Panc1 (cell line): ENCODE data around the gene HTT. TPM values are rescaled to one million over a fixed set of nuclear protein-coding genes. Genes with fewer than 3 reads are reported as not detected.
A peak's percentile ranks its signal among the peaks of the same experiment; 100 is the strongest.

Source experiments
- ATAC-seq: fragments of 200-7000 bp; cut with Tn5 transposase; 2 replicates; pipeline ENCODE4 v1.9.1; 2020; ENCODE audit warnings: mild to moderate bottlenecking, moderate library complexity
- BruUV-seq: library from RNA; stranded (reverse); fragments of 400-500 nt; replicated peaks from 2 replicates; lab custom pipeline; 2021; lab: Mats Ljungman, UMichigan
- CTCF ChIA-PET: fragments of 300-600 bp; sonication (Branson Sonifier 250); formaldehyde crosslinking; loops from one replicate; lab custom pipeline; 2022; ENCODE audit warnings: antibody characterized with exemption; lab: Charles Lee
- POLR2A ChIA-PET: fragments of 300-600 bp; sonication (Branson Sonifier 250); formaldehyde crosslinking; loops from one replicate; lab custom pipeline; 2022; ENCODE audit warnings: antibody characterized with exemption; lab: Charles Lee
- DNase-seq: peaks from one replicate; pipeline ENCODE4 v3.0.0-alpha.2; 2010; ENCODE audit warnings: low read depth, low spot score
- H3K27ac ChIP-seq: 2 replicates; pipeline ENCODE4 v1.5.1; 2011; ENCODE audit warnings: mild to moderate bottlenecking, low read length, inconsistent platforms
- H3K27me3 ChIP-seq: fragments of 200-500 bp; sonication (Bioruptor generic); 2 replicates; pipeline ENCODE4 v1.6.0; 2014; ENCODE audit warnings: low read length, inconsistent platforms; ENCODE audit not compliant: control insufficient read depth, insufficient read depth
- H3K36me3 ChIP-seq: fragments of 200-500 bp; sonication (Bioruptor generic); 2 replicates; pipeline ENCODE4 v1.5.1; 2014; ENCODE audit warnings: inconsistent platforms, mild to moderate bottlenecking, low read length, moderate library complexity; ENCODE audit not compliant: control insufficient read depth, insufficient read depth
- H3K4me1 ChIP-seq: 2 replicates; pipeline ENCODE4 v1.5.1; 2011; ENCODE audit warnings: inconsistent platforms, mild to moderate bottlenecking, low read length, moderate library complexity; ENCODE audit not compliant: control insufficient read depth, insufficient read depth
- H3K4me3 ChIP-seq, 2 experiments: 2 replicates each; pipeline ENCODE4 v1.5.1; 2011 to 2012; ENCODE audit warnings: low read depth in 2 of 2, low read length in 2 of 2, mild to moderate bottlenecking in 2 of 2, inconsistent platforms in 1 of 2, moderate library complexity in 1 of 2
- H3K9me3 ChIP-seq: fragments of 200-500 bp; sonication (Bioruptor generic); 2 replicates; pipeline ENCODE4 v1.5.1; 2014; ENCODE audit warnings: low read depth, mild to moderate bottlenecking, inconsistent platforms, low read length, moderate library complexity; ENCODE audit not compliant: control insufficient read depth, insufficient read depth
- CTCF ChIP-seq: fragments of 450-650 bp; IDR thresholded peaks from 2 replicates; pipeline ENCODE4 v1.5.1; 2017; ENCODE audit warnings: mild to moderate bottlenecking
- POLR2AphosphoS5 ChIP-seq: IDR thresholded peaks from 2 replicates; pipeline ENCODE4 v1.6.1; 2012; ENCODE audit warnings: mild to moderate bottlenecking, low read depth, low read length, moderate library complexity
- REST ChIP-seq, 2 experiments: IDR thresholded peaks; 2 replicates each; pipeline ENCODE4 v1.6.1; 2011 to 2012; ENCODE audit warnings: low read depth in 2 of 2, control low read depth in 1 of 2, low read length in 1 of 2, mild to moderate bottlenecking in 1 of 2, moderate library complexity in 1 of 2; ENCODE audit not compliant: insufficient read depth in 1 of 2
- SIN3A ChIP-seq: IDR thresholded peaks from 2 replicates; pipeline ENCODE4 v1.6.1; 2012; ENCODE audit warnings: low read depth, mild to moderate bottlenecking, low read length, moderate library complexity, borderline replicate concordance; ENCODE audit not compliant: insufficient read depth
- TCF7L2 ChIP-seq: IDR thresholded peaks from 2 replicates; pipeline ENCODE4 v1.6.1; 2011; ENCODE audit warnings: mild to moderate bottlenecking, low read depth, low read length, inconsistent platforms
- in situ Hi-C: cut with HindIII; loops from 2 replicates; pipeline ENCODE4 v1.10.0; 2016; ENCODE audit warnings: low sequenced_read_pairs, low pct_unique_long_range_greater_than_20kb
- intact Hi-C: fragments of 100-400 bp; cut with micrococcal nuclease; formaldehyde crosslinking; loops from one replicate; pipeline ENCODE4 v1.10.0; 2022; ENCODE audit not compliant: unreplicated experiment
- total RNA-seq: library from RNA; stranded (reverse); gene quantifications from one replicate; pipeline ENCODE4 v1.2.1, GENCODE V29; 2021; ENCODE audit not compliant: unreplicated experiment

Gene HTT
- total RNA-seq, 1 experiment from 2014 or later: 24.7 TPM

- CTCF ChIA-PET: no interaction called here
- TF ChIP-seq POLR2AphosphoS5 (no peak), TCF7L2 (no peak), REST (IDR thresholded peaks at IDR 0.05; ENCODE audit: insufficient read depth in 1 of 2, low read depth in 2 of 2, low read length in 1 of 2) (no peak), CTCF (no peak), SIN3A (no peak)
- no TSS peak for BruUV-seq
- H3K4me3 ChIP-seq: no peak overlapping the region
- no peak for DNase-seq
- ATAC-seq: no peak
- intact Hi-C loops: no loop called here
- no peaks in the 10 kb centered on the region; the same call in 1 of the 2 replicates for H3K36me3 ChIP-seq
- no peaks in the 10 kb centered on the region for H3K27me3 ChIP-seq
- in situ Hi-C loops: no loop called here
- no peaks in the 10 kb centered on the region for H3K4me1 ChIP-seq
- no peaks in the 10 kb centered on the region for H3K9me3 ChIP-seq
- POLR2A ChIA-PET: interaction anchor here (0.6 kb wide), 2 partner anchors 10 to 23 kb away, joined by 3 to 5 read pairs; no protein-coding TSS in a partner anchor
- no peak overlapping the region for H3K27ac ChIP-seq
Measured at GRCh38 chr4:3135155-3136011, 60.9 kb downstream of the HTT start.

GRCh38 chr4:3136454-3136853 is 62.0 kb downstream of the HTT start:
- no peaks in the 10 kb centered on the region for H3K4me1 ChIP-seq
- H3K9me3 ChIP-seq: no peaks in the 10 kb centered on the region
- BruUV-seq: no TSS peak
- H3K27ac ChIP-seq: no peak overlapping the region
- ATAC-seq (no peak), DNase-seq (no peak)
- H3K4me3 ChIP-seq: no peak overlapping the region
- ChIA-PET POLR2A (no interaction called here), CTCF (no interaction called here)
- in situ Hi-C loops: no loop called here
- intact Hi-C loops: no loop called here
- no peaks in the 10 kb centered on the region; the same call in 1 of the 2 replicates for H3K36me3 ChIP-seq
- H3K27me3 ChIP-seq: no peaks in the 10 kb centered on the region
- TF ChIP-seq SIN3A (no peak), POLR2AphosphoS5 (no peak), TCF7L2 (no peak), CTCF (peak; percentile 26; the same call in 1 of the 2 replicates)
